Endothelial cell of umbilical vein (primary cell): ENCODE data around the gene SUFU. TPM values are rescaled to one million over a fixed set of nuclear protein-coding genes. Genes with fewer than 3 reads are reported as not detected.

Experiments
- BruUV-seq: library from RNA; stranded (reverse); fragments of 400-500 nt; replicated peaks from 2 replicates; lab custom pipeline; 2021; lab: Mats Ljungman, UMichigan
- CTCF ChIA-PET: fragments of 300-600, 350-600 bp; sonication (Branson Sonifier 250); formaldehyde crosslinking; loops from one replicate; lab custom pipeline; 2021; ENCODE audit warnings: antibody characterized with exemption, inconsistent platforms; lab: Charles Lee
- POLR2A ChIA-PET: fragments of 300-600, 350-600 bp; sonication (Branson Sonifier 250); formaldehyde crosslinking; loops from one replicate; lab custom pipeline; 2021; ENCODE audit warnings: antibody characterized with exemption, inconsistent platforms; lab: Charles Lee
- DNase-seq: peaks from one replicate; pipeline ENCODE4 v3.0.0-alpha.2; 2011; ENCODE audit warnings: low read depth, low spot score
- FAIRE-seq: peaks from 2 replicates; lab custom pipeline; 2011; peaks lifted over from hg19 to GRCh38; lab: Jason Lieb, UNC
- H2AFZ ChIP-seq: 2 replicates; pipeline ENCODE4 v1.6.0; 2012; ENCODE audit warnings: low read depth, low read length, control low read depth, inconsistent platforms
- H3K27ac ChIP-seq: 2 replicates; pipeline ENCODE4 v1.5.1; 2011; ENCODE audit warnings: low read depth, mild to moderate bottlenecking, control low read depth, low read length, moderate library complexity; ENCODE audit not compliant: insufficient read depth
- H3K27me3 ChIP-seq, 2 experiments: 2 replicates each; pipeline versions ENCODE4 v1.6.0 to v1.6.1; 2011; ENCODE audit warnings: low read length in 2 of 2, mixed read lengths in 1 of 2; ENCODE audit not compliant: control insufficient read depth in 2 of 2, insufficient read depth in 2 of 2
- H3K36me3 ChIP-seq, 2 experiments: 2 replicates in 1 of 2; 3 replicates in 1 of 2; pipeline ENCODE4 v1.5.1; 2011; ENCODE audit warnings: low read length in 2 of 2, mild to moderate bottlenecking in 1 of 2, moderate library complexity in 1 of 2; ENCODE audit not compliant: control insufficient read depth in 2 of 2, insufficient read depth in 2 of 2; ENCODE audit errors: extremely low read depth in 1 of 2
- H3K4me1 ChIP-seq: 3 replicates; pipeline ENCODE4 v1.5.1; 2011; ENCODE audit warnings: mild to moderate bottlenecking, low read length; ENCODE audit not compliant: control insufficient read depth, insufficient read depth; ENCODE audit errors: extremely low read depth
- H3K4me2 ChIP-seq: 2 replicates; pipeline ENCODE4 v1.6.1; 2011; ENCODE audit warnings: low read length, control low read depth, mixed read lengths; ENCODE audit not compliant: insufficient read depth
- H3K4me3 ChIP-seq, 3 experiments: fragments of 200-600 bp in 1 of 3; sonication (generic), shearing (Covaris generic) in 1 of 3; replicated peaks in 1 of 3; 2 replicates each; pipeline ENCODE4 v1.5.1; 2011 to 2016; ENCODE audit warnings: control low read depth in 3 of 3, low read length in 3 of 3, mild to moderate bottlenecking in 2 of 3, inconsistent platforms in 1 of 3, low read depth in 1 of 3, moderate library complexity in 1 of 3; ENCODE audit not compliant: insufficient read depth in 1 of 3
- H3K79me2 ChIP-seq: 2 replicates; pipeline ENCODE4 v1.6.0; 2012; ENCODE audit warnings: low read length, inconsistent platforms; ENCODE audit not compliant: control insufficient read depth, insufficient read depth
- H3K9ac ChIP-seq: replicated peaks from 2 replicates; pipeline ENCODE3; 2011; ENCODE audit warnings: low read length, control low read depth; ENCODE audit not compliant: insufficient read depth; ENCODE audit errors: extremely low read depth
- H3K9me1 ChIP-seq: replicated peaks from 3 replicates; pipeline ENCODE4 v1.6.0; 2011; ENCODE audit warnings: mild to moderate bottlenecking, low read length; ENCODE audit not compliant: control insufficient read depth, insufficient read depth; ENCODE audit errors: extremely low read depth
- H3K9me3 ChIP-seq: replicated peaks from 2 replicates; pipeline ENCODE4 v1.5.1; 2012; ENCODE audit warnings: low read length, inconsistent platforms; ENCODE audit not compliant: control insufficient read depth, insufficient read depth
- H4K20me1 ChIP-seq: replicated peaks from 2 replicates; pipeline ENCODE3; 2011; ENCODE audit warnings: mild to moderate bottlenecking, low read length; ENCODE audit not compliant: control insufficient read depth, insufficient read depth; ENCODE audit errors: extremely low read depth
- EZH2 ChIP-seq: IDR thresholded peaks from 2 replicates; pipeline ENCODE4 v1.6.1; 2012; ENCODE audit warnings: borderline replicate concordance, low read depth, mild to moderate bottlenecking, moderate library complexity, low read length, inconsistent platforms; ENCODE audit not compliant: severe bottlenecking
- FOS ChIP-seq: IDR thresholded peaks from 2 replicates; pipeline ENCODE4 v1.6.1; 2011; ENCODE audit warnings: mild to moderate bottlenecking, low read length, moderate library complexity, borderline replicate concordance; ENCODE audit not compliant: insufficient read depth
- GATA2 ChIP-seq: IDR thresholded peaks from 2 replicates; pipeline ENCODE4 v1.7.0; 2011; ENCODE audit warnings: low read depth, mild to moderate bottlenecking, moderate library complexity, mixed read lengths, low read length; ENCODE audit not compliant: insufficient read length, insufficient read depth
- JUN ChIP-seq: IDR thresholded peaks from 2 replicates; pipeline ENCODE4 v1.6.1; 2011; ENCODE audit warnings: borderline replicate concordance, low read depth; ENCODE audit not compliant: insufficient read length, insufficient read depth
- MYC ChIP-seq: IDR thresholded peaks from one replicate; pipeline ENCODE4 v1.6.1; 2011; ENCODE audit warnings: mild to moderate bottlenecking, low read depth, low read length
- POLR2A ChIP-seq: IDR thresholded peaks from 2 replicates; pipeline ENCODE4 v1.6.1; 2012; ENCODE audit warnings: low read depth, mild to moderate bottlenecking, control low read depth, low read length
- POLR2AphosphoS5 ChIP-seq: IDR thresholded peaks from 2 replicates; pipeline ENCODE4 v1.6.1; 2012; ENCODE audit warnings: low read depth, mild to moderate bottlenecking, control low read depth, low read length, moderate library complexity; ENCODE audit not compliant: insufficient read depth
- dilution Hi-C: fragments of 300-500 bp; cut with MboI; formaldehyde crosslinking; loops from one replicate; pipeline ENCODE4 v1.15.0; 2019; ENCODE audit warnings: low sequenced_read_pairs; ENCODE audit not compliant: extremely low pct_ligation_motif_present
- intact Hi-C: fragments of 100-400 bp; cut with micrococcal nuclease; formaldehyde crosslinking; loops from one replicate; pipeline ENCODE4 v1.10.0; 2022
- polyA plus RNA-seq, 4 experiments: library from polyadenylated mRNA; depleted of rRNA in 3 of 4; stranded (reverse) in 3 of 4; unstranded in 1 of 4; fragments of >200 nt; gene quantifications; 2 replicates each; pipeline versions ENCODE4 v1.2.1 to v1.2.3, GENCODE V29; 2011 to 2012; ENCODE audit warnings: missing spikeins in 1 of 4
- total RNA-seq: library from RNA; stranded (reverse); gene quantifications from 2 replicates; pipeline ENCODE4 v1.2.3, GENCODE V29; 2021
- TF ChIP-seq, protein P1 (sequence below), 2 donors: IDR thresholded peaks; 1 replicate in 1 of 2; 2 replicates in 1 of 2; pipeline ENCODE4 v1.5.1; 2011; ENCODE audit warnings: low read length in 2 of 2, mild to moderate bottlenecking in 2 of 2, moderate library complexity in 2 of 2, control low read depth in 1 of 2, inconsistent platforms in 1 of 2, low read depth in 1 of 2; ENCODE audit not compliant: insufficient read depth in 1 of 2; ENCODE audit errors: extremely low read depth in 1 of 2
- TF ChIP-seq, protein P2 (sequence below): IDR thresholded peaks from 2 replicates; pipeline ENCODE4 v1.6.1; 2011; ENCODE audit not compliant: insufficient read depth, insufficient read length

Gene SUFU
- total and polyA plus RNA-seq, 2 donors (not counting 3 experiments of a cell fraction or from before 2014, with no cell fraction given): 10.1 to 16.3 TPM

- Histone ChIP-seq H3K4me2 (no peak overlapping the region), H3K36me3 (no peaks in the 10 kb centered on the region), H3K9me3 (no peaks in the 10 kb centered on the region), H4K20me1 (no peaks in the 10 kb centered on the region), H3K27ac (no peak overlapping the region), H3K9me1 (no peaks in the 10 kb centered on the region), H2AFZ (no peak overlapping the region), H3K9ac (no peak overlapping the region), H3K4me1 (peaks cover 5% of the 10 kb centered on the region), H3K27me3 (no peaks in the 10 kb centered on the region), H3K4me3 (no peak overlapping the region), H3K79me2 (no peaks in the 10 kb centered on the region)
- intact Hi-C loops (no loop called here), dilution Hi-C loops (no loop called here)
- POLR2A ChIA-PET: no interaction called here
- TF ChIP-seq GATA2: no peak
- no peak for TF ChIP-seq FOS
- no peak for TF ChIP-seq POLR2AphosphoS5
- TF ChIP-seq, protein P1, sequence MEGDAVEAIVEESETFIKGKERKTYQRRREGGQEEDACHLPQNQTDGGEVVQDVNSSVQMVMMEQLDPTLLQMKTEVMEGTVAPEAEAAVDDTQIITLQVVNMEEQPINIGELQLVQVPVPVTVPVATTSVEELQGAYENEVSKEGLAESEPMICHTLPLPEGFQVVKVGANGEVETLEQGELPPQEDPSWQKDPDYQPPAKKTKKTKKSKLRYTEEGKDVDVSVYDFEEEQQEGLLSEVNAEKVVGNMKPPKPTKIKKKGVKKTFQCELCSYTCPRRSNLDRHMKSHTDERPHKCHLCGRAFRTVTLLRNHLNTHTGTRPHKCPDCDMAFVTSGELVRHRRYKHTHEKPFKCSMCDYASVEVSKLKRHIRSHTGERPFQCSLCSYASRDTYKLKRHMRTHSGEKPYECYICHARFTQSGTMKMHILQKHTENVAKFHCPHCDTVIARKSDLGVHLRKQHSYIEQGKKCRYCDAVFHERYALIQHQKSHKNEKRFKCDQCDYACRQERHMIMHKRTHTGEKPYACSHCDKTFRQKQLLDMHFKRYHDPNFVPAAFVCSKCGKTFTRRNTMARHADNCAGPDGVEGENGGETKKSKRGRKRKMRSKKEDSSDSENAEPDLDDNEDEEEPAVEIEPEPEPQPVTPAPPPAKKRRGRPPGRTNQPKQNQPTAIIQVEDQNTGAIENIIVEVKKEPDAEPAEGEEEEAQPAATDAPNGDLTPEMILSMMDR (IDR thresholded peaks at IDR 0.05; ENCODE audit: extremely low read depth in 1 of 2, insufficient read depth in 1 of 2, low read depth in 1 of 2, low read length in 2 of 2): no peak
- TF ChIP-seq EZH2: no peak
- TF ChIP-seq, protein P2, sequence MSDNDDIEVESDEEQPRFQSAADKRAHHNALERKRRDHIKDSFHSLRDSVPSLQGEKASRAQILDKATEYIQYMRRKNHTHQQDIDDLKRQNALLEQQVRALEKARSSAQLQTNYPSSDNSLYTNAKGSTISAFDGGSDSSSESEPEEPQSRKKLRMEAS: no peak
- no peak for TF ChIP-seq JUN
- no peak for TF ChIP-seq MYC
- TF ChIP-seq POLR2A: no peak
- DNase-seq: no peak
- no peak for FAIRE-seq
- CTCF ChIA-PET: interaction anchor here (0.9 to 2.7 kb wide), 10 partner anchors 8 to 277 kb away, joined by 3 to 26 read pairs (median 6); partner anchors contain the start of gene ARL3
- no TSS peak for BruUV-seq
These were observed 167.2 kb downstream of the SUFU start for GRCh38 chr10:102670871-102671434.
